Caco-2 (cell line): ENCODE measurements around the gene TMC2. TPM values are rescaled to one million over a fixed set of nuclear protein-coding genes. Genes with fewer than 3 reads are reported as not detected.

Experiments
- BruUV-seq: library from RNA; stranded (reverse); fragments of 400-500 nt; replicated peaks from 2 replicates; lab custom pipeline; 2021; lab: Mats Ljungman, UMichigan
- CTCF ChIA-PET: fragments of 300-600 bp; sonication (Branson Sonifier 250); formaldehyde crosslinking; loops from one replicate; lab custom pipeline; 2022; ENCODE audit warnings: antibody characterized with exemption; lab: Charles Lee
- POLR2A ChIA-PET: fragments of 300-600 bp; sonication (Branson Sonifier 250); formaldehyde crosslinking; loops from one replicate; lab custom pipeline; 2022; ENCODE audit warnings: antibody characterized with exemption; lab: Charles Lee
- DNase-seq, 2 experiments: peaks; one replicate each; pipeline versions ENCODE4 v3.0.0 to v3.0.0-alpha.2; 2020 to 2022
- H3K27me3 ChIP-seq: replicated peaks from 2 replicates; pipeline ENCODE4 v1.6.0; 2011; ENCODE audit warnings: low read length; ENCODE audit not compliant: control insufficient read depth, insufficient read depth
- H3K36me3 ChIP-seq: 2 replicates; pipeline ENCODE4 v1.5.1; 2011; ENCODE audit warnings: low read length; ENCODE audit not compliant: control insufficient read depth, insufficient read depth
- H3K4me1 ChIP-seq: fragments of 250-450 bp; sonication (Bioruptor Pico); 2 replicates; pipeline ENCODE4 v1.5.1; 2020; ENCODE audit warnings: mild to moderate bottlenecking
- H3K4me3 ChIP-seq: 2 replicates; pipeline ENCODE4 v1.5.1; 2011; ENCODE audit warnings: low read depth, mild to moderate bottlenecking, control low read depth, low read length
- H3K9me3 ChIP-seq: fragments of 250-450 bp; sonication (Bioruptor Pico); 2 replicates; pipeline ENCODE4 v1.5.1; 2020; ENCODE audit warnings: mild to moderate bottlenecking, moderate library complexity
- H3K27ac Mint-ChIP-seq: one replicate; pipeline ENCODE4 v1.8.0; 2022; ENCODE audit warnings: mixed read lengths; ENCODE audit not compliant: unreplicated experiment
- H3K27me3 Mint-ChIP-seq: one replicate; pipeline ENCODE4 v1.8.0; 2022; ENCODE audit warnings: mixed read lengths; ENCODE audit not compliant: insufficient read depth, unreplicated experiment
- H3K36me3 Mint-ChIP-seq: one replicate; pipeline ENCODE4 v1.8.0; 2022; ENCODE audit warnings: mild to moderate bottlenecking, mixed read lengths; ENCODE audit not compliant: insufficient read depth, unreplicated experiment
- H3K4me1 Mint-ChIP-seq: one replicate; pipeline ENCODE4 v1.8.0; 2022; ENCODE audit warnings: low read depth, mixed read lengths; ENCODE audit not compliant: unreplicated experiment
- H3K4me3 Mint-ChIP-seq: one replicate; pipeline ENCODE4 v1.8.0; 2022; ENCODE audit warnings: mild to moderate bottlenecking, moderate library complexity, mixed read lengths; ENCODE audit not compliant: unreplicated experiment
- H3K9me3 Mint-ChIP-seq: one replicate; pipeline ENCODE4 v1.8.0; 2022; ENCODE audit warnings: mixed read lengths; ENCODE audit not compliant: unreplicated experiment
- CTCF ChIP-seq, 2 experiments: fragments of 200-600 bp in 1 of 2; IDR thresholded peaks; 1 replicate in 1 of 2; 2 replicates in 1 of 2; pipeline versions ENCODE4 v1.5.1 to v1.8.0; 2011 to 2022; ENCODE audit warnings: antibody characterized with exemption in 1 of 2, control low read depth in 1 of 2, inconsistent platforms in 1 of 2, low read depth in 1 of 2, low read length in 1 of 2, mild to moderate bottlenecking in 1 of 2, moderate library complexity in 1 of 2; ENCODE audit not compliant: insufficient read depth in 1 of 2, severe bottlenecking in 1 of 2, unreplicated experiment in 1 of 2
- intact Hi-C: fragments of 100-400 bp; cut with micrococcal nuclease; formaldehyde crosslinking; loops from one replicate; pipeline ENCODE4 v1.10.0; 2022; ENCODE audit not compliant: unreplicated experiment
- total RNA-seq: library from RNA; stranded (reverse); gene quantifications from 2 replicates; pipeline ENCODE4 v1.2.3, GENCODE V29; 2022

The TMC2 gene
- total RNA-seq, 1 experiment from 2014 or later = not detected

GRCh38 chr20:2528671-2529271 lies 7.6 kb upstream of the TMC2 start:
- Mint-ChIP-seq H3K9me3 (no peaks in the 10 kb centered on the region), H3K4me3 (no peak overlapping the region), H3K27ac (no peak overlapping the region), H3K4me1 (peaks cover 5% of the 10 kb centered on the region), H3K27me3 (peaks cover 6% of the 10 kb centered on the region), H3K36me3 (no peaks in the 10 kb centered on the region)
- Histone ChIP-seq H3K9me3 (no peaks in the 10 kb centered on the region), H3K4me1 (no peaks in the 10 kb centered on the region), H3K27me3 (no peaks in the 10 kb centered on the region), H3K36me3 (no peaks in the 10 kb centered on the region), H3K4me3 (no peak overlapping the region)
- BruUV-seq = no TSS peak
- TF ChIP-seq CTCF (IDR thresholded peaks at IDR 0.05; ENCODE audit: insufficient read depth in 1 of 2, low read depth in 1 of 2, low read length in 1 of 2, severe bottlenecking in 1 of 2, unreplicated experiment in 1 of 2) = no peak
- ChIA-PET POLR2A (no interaction called here), CTCF (no interaction called here)
- DNase-seq = no peak
- intact Hi-C loops = no loop called here

- no TSS peak for BruUV-seq
- no peaks in the 10 kb centered on the region; the same call in 1 of the 2 replicates for H3K27me3 ChIP-seq
Observed at GRCh38 chr20:2533118-2533517, 3.3 kb upstream of the TMC2 start.

More at GRCh38 chr20:2533118-2533517, 3.3 kb upstream of the TMC2 start:
- no peaks in the 10 kb centered on the region for H3K9me3 ChIP-seq
- Mint-ChIP-seq H3K4me3 (no peak overlapping the region), H3K4me1 (no peaks in the 10 kb centered on the region), H3K36me3 (no peaks in the 10 kb centered on the region), H3K27ac (no peak overlapping the region), H3K9me3 (no peaks in the 10 kb centered on the region), H3K27me3 (peaks cover 11% of the 10 kb centered on the region)
- TF ChIP-seq CTCF (IDR thresholded peaks at IDR 0.05; ENCODE audit: insufficient read depth in 1 of 2, low read depth in 1 of 2, low read length in 1 of 2, severe bottlenecking in 1 of 2, unreplicated experiment in 1 of 2) = no peak
- no peaks in the 10 kb centered on the region for H3K36me3 ChIP-seq
- POLR2A ChIA-PET = no interaction called here
- DNase-seq = no peak
- H3K4me3 ChIP-seq = no peak overlapping the region
- intact Hi-C loops = no loop called here
- no peaks in the 10 kb centered on the region for H3K4me1 ChIP-seq
- CTCF ChIA-PET = no interaction called here
